Stimulated activated CD8-positive, alpha-beta memory T cell treated with anti-CD3 and anti-CD28 coated beads, Interleukin-15, amount 100 ng/mL, for 48 hours (primary cell): Measurements from ENCODE around the gene AP5M1.
"Not testable (repeated sequence)": the region's sequence is repeated elsewhere in the genome, so short reads cannot be mapped to it uniquely, and the experiment has no call there.

Experiments used
- DNase-seq, 2 donors: peaks; one replicate each; pipeline ENCODE4 v3.0.0-alpha.2; 2020; ENCODE audit warnings: low read depth in 2 of 2

Gene AP5M1, protein sequence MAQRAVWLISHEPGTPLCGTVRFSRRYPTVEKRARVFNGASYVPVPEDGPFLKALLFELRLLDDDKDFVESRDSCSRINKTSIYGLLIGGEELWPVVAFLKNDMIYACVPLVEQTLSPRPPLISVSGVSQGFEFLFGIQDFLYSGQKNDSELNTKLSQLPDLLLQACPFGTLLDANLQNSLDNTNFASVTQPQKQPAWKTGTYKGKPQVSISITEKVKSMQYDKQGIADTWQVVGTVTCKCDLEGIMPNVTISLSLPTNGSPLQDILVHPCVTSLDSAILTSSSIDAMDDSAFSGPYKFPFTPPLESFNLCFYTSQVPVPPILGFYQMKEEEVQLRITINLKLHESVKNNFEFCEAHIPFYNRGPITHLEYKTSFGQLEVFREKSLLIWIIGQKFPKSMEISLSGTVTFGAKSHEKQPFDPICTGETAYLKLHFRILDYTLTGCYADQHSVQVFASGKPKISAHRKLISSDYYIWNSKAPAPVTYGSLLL

DNA sequence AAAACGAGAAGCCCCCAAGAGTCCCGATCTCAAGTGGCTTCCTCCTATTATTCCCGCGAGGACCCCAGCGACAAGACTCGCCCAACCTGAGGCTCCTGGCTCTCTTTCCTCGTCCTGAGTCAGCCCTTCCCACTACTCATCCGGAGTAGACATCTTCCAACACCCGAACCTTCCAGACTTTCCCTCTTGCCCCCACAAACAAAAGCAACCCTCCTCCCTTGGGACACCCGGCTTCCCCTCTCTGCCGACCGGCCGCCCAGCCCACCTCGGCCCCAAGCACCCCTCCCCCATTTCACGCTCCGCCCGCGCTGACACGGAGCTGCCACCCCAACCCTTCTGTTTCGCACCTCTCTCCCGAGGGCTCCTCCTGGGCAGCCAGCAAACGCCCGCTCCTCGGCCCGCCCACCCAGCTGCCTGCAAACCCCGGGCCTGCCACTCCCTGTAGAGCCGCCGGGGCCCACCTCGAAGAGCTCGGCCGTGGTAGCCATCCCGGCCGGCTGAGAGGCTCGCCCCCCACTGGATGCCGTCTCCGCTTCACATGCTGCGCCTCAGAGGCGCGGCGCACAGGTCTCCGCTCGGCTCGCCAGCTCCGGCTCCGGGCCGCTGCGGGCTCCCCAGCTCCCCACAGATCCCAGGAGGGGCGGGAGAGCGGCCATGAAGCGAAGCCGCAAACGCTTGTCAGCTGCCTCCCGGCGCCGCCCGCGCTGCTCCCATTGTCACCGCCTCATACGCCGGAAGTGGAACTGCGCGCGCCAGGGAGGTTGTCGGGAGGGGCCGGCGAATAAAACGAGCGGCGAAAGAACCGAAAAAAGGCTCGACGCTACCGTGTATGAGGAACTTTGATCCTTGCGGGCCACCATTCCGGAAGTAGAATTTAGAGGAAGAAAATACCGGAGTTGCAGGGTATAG is at the start of gene AP5M1, which contains the start of gene EXOC5:
Gene AP5M1 (plus strand): TSS at position 811 of the 909 bp plus-strand sequence. CDS start 344 bp downstream, outside the sequence.
Gene EXOC5 (minus strand): TSS at position 745 of the 909 bp plus-strand sequence. CDS start 257 bp downstream, at position 488.
- DNase-seq, result peak; percentile 84 to 87

DNA sequence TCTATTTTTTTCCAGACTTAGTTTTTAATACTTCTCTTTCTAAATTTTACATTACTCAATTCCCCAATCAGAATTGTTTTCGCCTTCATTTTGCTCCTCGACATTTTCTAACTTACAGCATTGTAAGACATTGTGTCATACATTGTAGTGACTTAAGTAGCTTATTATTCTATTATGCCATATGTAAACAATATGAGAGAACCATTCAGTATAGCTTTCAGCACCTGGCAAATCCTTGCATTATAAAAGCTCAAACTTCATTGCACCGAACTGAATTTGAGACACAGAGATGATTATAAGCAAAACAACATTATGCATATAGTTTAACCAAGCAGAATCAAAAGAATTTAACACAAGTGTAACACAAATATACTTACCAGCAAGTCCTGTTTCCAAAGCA is 46.8 kb upstream of the AP5M1 start:
- DNase-seq, result no peak

DNA sequence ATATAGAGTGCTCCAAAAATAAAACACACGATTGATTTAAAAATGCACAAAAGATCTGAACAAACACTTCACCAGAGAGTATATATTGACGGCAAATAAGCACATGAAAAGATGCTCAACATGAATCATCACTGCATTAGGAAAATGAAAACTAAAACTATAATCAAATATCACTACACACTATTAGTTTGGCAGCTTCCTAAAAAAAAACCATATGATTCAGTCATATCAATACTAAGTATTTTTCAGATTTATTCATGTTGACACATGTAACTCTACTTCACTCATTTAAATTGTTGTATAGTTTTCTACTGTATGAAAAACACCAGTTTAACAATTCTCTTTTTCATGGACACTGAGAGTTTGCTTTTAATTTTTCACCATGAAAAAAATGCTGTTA is 41.7 kb upstream of the AP5M1 start:
- DNase-seq, result no peak

DNA sequence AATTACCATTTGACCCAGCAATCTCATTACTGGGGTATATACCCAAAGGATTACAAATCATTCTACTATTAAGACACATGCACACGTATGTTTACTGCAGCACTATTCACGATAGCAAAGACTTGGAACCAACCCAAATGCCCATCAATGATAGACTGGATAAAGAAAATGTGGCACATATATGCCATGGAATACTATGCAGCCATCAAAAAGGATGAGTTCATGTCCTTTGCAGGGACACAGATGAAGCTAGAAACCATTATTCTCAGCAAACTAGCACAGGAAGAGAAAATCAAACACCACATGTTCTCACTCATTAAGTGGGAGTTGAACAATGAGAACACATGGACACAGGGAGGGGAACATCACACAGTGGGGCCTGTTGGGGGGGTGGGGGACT is 40.5 kb upstream of the AP5M1 start:
- DNase-seq, result not testable (repeated sequence)

DNA sequence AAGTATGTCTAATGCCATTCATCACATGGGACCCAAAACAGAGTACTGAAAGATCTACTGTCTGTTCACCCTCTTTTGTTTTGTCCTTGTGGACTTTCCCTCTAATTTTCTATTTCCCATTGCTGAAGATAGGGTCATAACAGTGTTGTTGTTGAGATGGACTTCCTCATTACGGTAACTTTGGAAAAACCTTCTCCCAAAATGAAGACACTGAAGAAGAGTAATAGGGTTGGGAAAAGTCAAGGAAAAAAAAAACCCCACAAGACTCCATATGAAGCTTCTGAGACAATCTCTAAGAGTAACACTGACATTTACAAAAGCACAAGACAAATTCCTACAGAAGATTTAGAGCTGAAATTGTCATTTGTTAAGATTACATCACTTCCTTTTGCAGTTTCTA is 36.8 kb upstream of the AP5M1 start:
- no peak for DNase-seq

DNA sequence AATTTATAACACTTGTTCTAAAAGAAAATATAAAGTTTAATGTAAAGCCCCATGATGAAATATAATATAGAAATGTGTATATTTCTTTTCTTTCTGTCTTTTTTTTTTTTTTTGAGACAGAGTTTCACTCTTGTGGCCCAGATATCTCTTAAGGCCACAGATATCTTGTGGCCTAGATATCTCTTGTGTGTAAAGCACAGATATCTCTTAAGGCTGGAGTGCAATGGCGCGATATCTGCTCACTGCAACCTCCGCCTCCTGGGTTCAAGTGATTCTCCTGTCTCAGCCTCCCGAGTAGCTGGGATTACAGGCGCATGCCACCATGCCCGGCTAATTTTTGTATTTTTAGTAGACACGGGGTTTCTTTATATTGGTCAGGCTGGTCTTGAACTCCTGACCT is 28.7 kb upstream of the AP5M1 start:
- not testable (repeated sequence) for DNase-seq

DNA sequence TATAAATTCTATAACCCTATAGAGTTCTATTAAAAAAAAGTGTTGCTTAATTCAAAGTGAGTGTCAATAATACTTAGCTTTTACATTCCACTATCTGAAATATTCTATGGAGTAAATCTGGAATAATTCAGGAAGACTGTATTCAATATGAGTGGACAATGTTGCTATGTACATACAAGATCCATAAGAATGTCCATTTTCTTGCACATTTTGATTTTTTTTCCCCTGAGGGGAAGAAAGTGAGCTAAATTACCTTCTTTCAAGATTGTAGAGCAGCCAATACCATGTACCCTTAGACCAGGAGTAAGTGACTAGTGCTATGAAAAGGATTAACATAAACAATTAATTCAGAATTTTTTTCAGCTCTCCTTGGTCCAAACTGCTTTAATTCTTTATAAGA is 25.5 kb upstream of the AP5M1 start:
- no peak for DNase-seq

DNA sequence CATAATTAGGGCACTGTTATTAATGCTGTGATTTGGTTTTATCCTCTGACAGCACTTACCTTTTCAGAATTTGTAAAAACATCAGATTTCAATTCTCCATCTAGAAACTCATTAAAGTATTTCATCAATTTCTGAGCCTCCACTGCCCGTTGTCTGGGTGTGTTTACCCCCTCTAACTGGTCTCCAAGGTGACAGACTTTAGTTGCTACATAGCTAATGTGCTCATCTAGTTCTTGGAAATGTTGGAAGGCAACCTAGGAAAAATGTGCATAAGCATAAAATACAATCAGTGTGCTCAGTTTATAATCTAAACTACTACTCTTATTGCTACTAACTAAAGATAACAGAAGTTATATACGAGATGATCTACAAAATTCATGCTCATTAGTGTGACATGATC is 24.7 kb upstream of the AP5M1 start:
- DNase-seq, result no peak

DNA sequence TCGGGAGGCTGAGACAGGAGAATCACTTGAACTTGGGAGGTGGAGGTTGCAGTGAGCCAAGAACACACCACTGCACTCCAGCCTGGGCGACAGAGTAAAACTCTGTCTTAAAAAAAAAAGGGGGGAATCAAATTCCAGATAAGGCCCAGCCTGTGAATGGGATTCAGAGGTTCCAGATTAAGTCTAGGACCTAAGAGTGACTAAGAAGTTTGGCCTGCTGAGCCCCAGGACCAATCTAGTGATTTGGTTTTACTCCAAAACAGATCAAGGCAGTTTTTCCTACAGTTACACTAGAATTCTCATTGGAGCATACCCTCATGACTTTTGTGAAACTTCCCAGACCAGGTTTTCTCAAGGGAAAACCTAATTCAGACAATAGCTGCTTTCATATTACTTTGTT is 22.8 kb upstream of the AP5M1 start:
- DNase-seq, result no peak

DNA sequence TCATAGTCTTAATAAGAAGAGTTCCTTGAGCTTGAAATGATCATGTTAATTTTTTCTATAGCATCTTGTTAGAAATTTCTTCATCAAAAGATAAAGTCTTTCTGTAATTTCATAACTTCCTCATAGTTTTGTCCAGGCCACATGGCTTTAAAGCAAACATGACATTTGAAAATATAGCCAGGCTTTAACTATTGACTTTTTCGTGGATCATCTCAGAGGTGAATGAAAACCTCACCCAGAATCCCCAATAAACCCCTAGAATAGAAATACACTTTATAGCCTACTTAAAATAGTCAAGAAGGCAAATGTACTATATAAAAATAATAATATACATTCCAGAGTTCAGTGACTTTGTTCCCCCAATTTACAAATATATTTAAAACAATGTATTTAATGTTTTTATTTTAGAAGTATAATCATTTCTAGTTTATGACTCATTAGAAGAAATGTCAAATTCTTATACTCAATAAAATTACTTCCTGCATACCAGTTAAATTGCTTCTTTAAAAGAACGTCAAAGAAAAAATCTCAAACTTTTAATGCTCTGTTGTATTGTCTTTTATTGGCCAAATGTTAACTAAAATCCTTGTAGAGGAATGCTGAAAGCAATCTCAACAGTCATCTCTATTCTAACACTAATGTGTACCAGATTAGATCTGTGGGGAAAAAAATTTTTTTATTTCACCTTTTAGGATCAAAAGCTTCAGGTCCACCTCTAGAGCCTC is 21.7 kb upstream of the AP5M1 start:
- DNase-seq, result no peak

DNA sequence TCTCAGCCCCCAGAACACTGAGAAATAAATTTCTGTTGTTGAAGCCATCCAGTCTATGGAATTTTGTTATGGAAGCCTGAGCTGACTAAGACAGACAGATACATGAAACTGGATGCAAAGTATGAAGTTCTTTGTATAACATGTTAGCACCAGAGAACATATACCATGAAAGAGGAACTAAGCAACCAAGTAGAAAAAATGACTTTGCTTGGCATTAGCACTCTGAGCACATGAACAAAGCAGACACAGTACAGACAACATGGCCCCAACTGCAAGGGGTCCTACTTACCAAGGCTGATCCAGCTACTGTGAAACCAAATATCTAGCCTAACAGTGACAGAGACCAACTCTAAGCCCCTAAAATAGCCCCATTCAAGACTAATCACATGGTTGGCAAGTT is 13.9 kb upstream of the AP5M1 start:
- DNase-seq, result no peak

DNA sequence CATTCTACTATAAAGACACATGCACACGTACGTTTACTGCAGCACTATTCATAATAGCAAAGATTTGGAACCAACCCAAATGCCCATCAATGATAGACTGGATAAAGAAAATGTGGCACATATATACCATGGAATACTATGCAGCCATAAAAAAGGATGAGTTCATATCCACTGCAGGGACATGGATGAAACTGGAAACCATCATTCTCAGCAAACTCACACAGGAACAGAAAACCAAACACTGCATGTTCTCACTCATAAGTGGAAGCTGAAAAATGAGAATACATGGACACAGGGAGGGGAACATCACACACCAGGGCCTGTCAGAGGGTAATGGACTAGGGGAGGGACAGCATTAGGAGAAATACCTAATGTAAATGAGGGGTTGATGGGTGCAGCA is 10.6 kb upstream of the AP5M1 start:
- not testable (repeated sequence) for DNase-seq

DNA sequence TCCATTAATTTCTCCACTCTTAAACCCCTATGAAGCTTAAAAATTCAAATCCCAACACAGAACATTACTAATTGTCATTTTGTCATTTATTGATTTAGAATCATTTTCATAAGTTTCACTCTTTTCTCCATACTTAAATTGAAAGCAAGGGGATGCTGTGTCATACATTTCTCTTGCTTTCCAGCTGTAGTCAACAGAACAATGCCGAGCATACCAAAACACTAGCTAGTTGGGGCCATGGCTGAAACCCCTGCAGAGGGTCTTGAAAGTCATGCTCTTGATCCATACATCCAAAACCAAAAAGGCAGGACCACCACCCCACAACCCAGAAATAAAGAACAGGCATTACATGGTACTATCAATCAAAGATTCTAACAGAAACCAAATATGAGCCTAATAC is 9.1 kb upstream of the AP5M1 start:
- no peak for DNase-seq

DNA sequence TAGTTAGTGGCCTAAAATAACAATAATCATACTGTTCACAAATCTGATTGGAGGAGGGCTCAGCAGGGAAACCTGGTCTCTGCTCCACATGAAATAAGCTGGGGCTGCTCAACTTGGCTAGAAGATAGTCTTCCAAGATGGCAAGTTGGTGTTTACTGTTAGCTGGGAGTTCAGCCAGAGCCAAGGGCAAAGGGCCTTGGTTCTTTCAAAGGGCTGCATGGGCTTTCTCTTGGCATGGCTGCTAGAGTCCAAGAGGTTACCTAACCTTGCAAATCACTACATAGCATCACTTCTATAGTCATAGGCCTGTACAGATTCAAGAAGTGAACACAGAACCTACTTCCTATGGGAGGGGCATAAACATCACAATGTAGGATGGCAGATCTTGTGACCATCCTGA is 7.2 kb upstream of the AP5M1 start:
- no peak for DNase-seq

DNA sequence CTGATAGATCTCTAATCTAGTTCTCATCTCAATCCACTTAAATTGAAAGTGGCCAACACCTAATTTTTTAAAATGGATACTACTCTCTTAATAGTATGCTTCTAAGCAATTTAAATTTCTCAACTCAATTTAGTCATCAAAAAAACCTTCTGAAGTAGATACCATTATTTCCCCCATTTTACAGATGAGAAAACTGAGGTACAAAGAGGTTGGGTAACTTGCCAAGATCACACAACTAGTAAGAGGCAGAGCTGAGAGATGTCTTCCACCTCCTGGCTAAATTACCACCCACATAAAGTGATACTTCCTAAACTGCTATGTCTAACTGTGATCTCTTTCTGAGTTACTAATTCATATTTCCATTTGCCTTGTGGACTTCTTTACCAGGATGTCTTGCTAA is 6.7 kb upstream of the AP5M1 start:
- DNase-seq, result no peak

DNA sequence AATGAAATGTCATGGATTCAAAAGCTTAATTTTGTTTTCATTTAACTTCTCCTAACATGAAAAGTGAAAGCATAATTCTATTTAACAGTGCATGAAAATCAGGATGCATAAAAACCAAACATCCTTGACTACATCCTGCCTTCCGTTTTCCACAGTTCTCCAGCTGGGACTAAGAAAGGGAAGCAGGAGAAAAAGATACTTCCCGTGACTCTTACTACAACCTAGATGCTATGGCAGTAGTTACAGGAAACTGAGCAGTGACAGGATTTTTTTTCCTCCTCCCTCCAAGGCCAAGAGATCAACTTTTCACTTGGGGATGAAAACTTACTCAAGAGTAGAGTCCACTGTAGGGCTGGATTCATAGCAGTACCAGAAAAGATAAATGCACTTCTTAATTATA is 2.7 kb upstream of the AP5M1 start:
- no peak for DNase-seq

DNA sequence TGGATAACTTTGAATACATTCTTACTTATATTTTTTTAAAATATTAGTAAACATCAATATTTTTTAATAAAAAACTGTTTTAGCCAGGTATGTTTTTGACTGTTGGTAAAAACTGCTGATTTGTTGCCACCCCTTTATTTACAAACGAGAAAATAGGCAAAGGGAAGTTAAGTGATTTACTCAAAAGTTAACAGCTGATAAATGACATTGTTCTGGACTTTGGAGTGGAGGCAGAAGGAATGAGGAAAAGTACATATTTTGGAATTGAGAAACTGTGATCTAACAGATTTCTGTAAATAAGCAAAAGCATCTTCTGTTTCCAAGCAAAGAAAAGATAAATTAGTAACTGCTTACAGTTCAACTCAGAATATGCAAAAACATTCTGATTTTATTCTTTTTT is 4.5 kb downstream of the AP5M1 start:
- no peak for DNase-seq

DNA sequence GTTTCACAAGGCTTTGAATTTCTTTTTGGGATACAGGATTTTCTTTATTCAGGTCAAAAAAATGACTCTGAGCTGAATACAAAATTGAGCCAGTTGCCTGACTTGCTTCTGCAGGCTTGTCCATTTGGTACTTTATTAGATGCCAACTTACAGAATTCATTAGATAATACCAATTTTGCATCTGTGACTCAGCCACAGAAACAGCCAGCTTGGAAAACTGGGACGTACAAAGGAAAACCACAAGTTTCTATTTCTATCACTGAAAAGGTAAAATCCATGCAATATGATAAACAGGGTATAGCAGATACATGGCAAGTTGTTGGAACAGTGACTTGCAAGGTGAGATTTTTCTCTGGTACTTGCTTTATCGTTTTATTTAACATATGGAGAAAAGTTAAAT is 5.8 kb downstream of the AP5M1 start:
- no peak for DNase-seq

DNA sequence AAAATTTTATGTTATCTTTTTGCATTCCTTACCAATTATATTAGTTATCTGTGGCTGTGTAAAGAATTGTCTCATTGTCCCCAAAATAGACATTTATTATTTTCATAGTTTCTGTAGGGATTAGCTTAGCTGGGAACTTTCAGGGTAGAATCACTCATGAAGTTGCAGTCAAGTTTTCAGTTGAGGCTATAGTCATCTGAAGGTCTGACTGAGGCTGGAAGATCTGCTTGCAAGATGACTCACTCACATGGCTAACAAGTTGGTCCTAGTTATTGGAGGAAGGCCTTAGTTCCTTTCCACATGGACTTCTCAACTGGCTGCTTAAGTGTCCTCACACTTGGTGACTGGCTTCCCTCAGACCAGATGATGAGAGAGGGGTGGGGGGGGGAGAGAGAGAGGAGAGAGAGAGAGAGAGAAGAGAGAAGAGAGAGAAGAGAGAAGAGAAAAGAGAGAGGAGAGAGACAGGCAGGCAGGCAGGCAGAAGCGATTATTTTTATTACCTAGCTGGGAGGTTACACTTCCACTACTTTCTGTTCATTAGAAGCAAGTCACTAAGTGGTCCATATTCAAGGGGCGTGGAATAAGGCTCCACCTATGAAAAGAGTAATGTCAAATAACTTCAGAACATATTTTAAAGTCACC is 6.4 kb downstream of the AP5M1 start:
- no peak for DNase-seq

DNA sequence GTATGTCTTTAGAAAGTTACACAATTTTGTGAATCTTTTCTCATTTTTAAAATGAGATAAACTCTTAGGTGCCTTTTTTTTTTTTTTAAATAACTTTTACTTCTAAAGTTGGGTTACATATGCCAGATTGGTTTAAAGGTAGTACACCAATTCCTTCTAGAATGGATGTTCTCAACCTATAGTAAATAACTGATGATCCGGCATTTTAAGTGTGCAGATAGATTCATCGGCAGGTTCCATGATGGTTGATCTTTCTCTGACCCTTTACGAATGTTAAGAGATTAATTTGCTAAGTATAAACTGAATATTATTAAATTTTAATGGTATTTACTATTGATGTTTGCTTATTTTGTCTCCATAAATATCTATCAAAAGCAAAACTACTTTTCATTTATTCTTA is 8.3 kb downstream of the AP5M1 start:
- no peak for DNase-seq

DNA sequence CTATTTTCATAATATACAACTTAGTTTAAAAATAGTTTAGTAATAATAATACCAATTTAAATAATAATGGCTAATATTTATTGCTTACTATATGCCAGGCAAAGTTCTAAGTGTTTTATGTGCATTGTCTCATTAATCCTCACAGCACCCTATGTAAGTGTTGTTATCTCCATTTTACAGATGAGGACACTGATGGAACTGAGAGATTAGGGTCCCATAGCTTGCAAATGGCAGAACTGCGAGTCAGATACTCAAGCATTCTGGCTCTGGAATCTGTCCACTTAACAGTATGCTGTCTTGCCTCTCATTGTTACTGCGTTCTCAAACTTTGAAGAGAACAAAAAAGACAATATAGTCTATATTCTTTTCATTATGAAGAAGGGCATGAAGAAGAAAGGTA is 19.0 kb downstream of the AP5M1 start:
- no peak for DNase-seq
